AG04450 (cell line): ENCODE results near the gene ENTPD8. TPM values are rescaled to one million over a fixed set of nuclear protein-coding genes. Genes with fewer than 3 reads are reported as not detected.

Experiments
- CTCF ChIA-PET: fragments of 300-600, 350-600 bp; formaldehyde crosslinking; extraction: SDS; loops from one replicate; lab custom pipeline; 2022; ENCODE audit warnings: antibody characterized with exemption, inconsistent platforms; lab: Charles Lee
- POLR2A ChIA-PET: fragments of 350-600 bp; formaldehyde crosslinking; extraction: SDS; loops from one replicate; lab custom pipeline; 2021; ENCODE audit warnings: antibody characterized with exemption, inconsistent platforms; lab: Yijun Ruan, JAX
- DNase-seq: peaks from one replicate; pipeline ENCODE4 v3.0.0-alpha.2; 2011; ENCODE audit warnings: low read depth, low spot score
- H3K27ac ChIP-seq: one replicate; pipeline ENCODE4 v1.5.1; 2012; ENCODE audit warnings: low read depth, low read length, control low read depth
- H3K27me3 ChIP-seq: one replicate; pipeline ENCODE4 v1.6.0; 2012; ENCODE audit warnings: low read length; ENCODE audit not compliant: control insufficient read depth, insufficient read depth
- H3K4me3 ChIP-seq: 2 replicates; pipeline ENCODE4 v1.5.1; 2011; ENCODE audit warnings: mild to moderate bottlenecking, low read depth, low read length, control low read depth
- H3K9me3 ChIP-seq: 2 replicates; pipeline ENCODE4 v1.5.1; 2012; ENCODE audit warnings: low read length; ENCODE audit not compliant: control insufficient read depth, insufficient read depth
- CTCF ChIP-seq: IDR thresholded peaks from 2 replicates; pipeline ENCODE4 v1.5.1; 2011; ENCODE audit warnings: low read depth, low read length, control low read depth, inconsistent platforms
- polyA plus RNA-seq: library from polyadenylated mRNA; depleted of rRNA; stranded (reverse); fragments of >200 nt; gene quantifications from 2 replicates; pipeline ENCODE4 v1.2.3, GENCODE V29; 2011

Gene ENTPD8
- polyA plus RNA-seq, 1 experiment = not detected

GRCh38 chr9:137426018-137426681 is 15.0 kb downstream of the ENTPD8 start:
- ChIA-PET POLR2A (no interaction called here), CTCF (no interaction called here)
- Histone ChIP-seq H3K27ac (no peak overlapping the region), H3K9me3 (peaks cover 5% of the 10 kb centered on the region; the same call in 1 of the 2 replicates), H3K27me3 (peaks cover 4% of the 10 kb centered on the region), H3K4me3 (no peak overlapping the region)
- no peak for TF ChIP-seq CTCF
- DNase-seq = no peak

GRCh38 chr9:137423514-137424291 is 17.5 kb downstream of the ENTPD8 start:
- CTCF ChIA-PET = interaction anchor here (1.4 to 2.0 kb wide), 4 partner anchors 8 to 187 kb away, joined by 3 to 7 read pairs (median 6); no protein-coding TSS in a partner anchor
- no peak for TF ChIP-seq CTCF
- H3K27ac ChIP-seq = no peak overlapping the region
- H3K4me3 ChIP-seq = peak overlapping the region; percentile 50; the same call in 1 of the 2 replicates
- H3K27me3 ChIP-seq = peaks cover 4% of the 10 kb centered on the region
- H3K9me3 ChIP-seq = peaks cover 5% of the 10 kb centered on the region; the same call in 1 of the 2 replicates
- POLR2A ChIA-PET = interaction anchor here (0.6 to 1.0 kb wide), 9 partner anchors 12 to 943 kb away, joined by 3 to 8 read pairs (median 4); partner anchors contain the start of genes DPH7 and TUBB4B
- no peak for DNase-seq

DNA sequence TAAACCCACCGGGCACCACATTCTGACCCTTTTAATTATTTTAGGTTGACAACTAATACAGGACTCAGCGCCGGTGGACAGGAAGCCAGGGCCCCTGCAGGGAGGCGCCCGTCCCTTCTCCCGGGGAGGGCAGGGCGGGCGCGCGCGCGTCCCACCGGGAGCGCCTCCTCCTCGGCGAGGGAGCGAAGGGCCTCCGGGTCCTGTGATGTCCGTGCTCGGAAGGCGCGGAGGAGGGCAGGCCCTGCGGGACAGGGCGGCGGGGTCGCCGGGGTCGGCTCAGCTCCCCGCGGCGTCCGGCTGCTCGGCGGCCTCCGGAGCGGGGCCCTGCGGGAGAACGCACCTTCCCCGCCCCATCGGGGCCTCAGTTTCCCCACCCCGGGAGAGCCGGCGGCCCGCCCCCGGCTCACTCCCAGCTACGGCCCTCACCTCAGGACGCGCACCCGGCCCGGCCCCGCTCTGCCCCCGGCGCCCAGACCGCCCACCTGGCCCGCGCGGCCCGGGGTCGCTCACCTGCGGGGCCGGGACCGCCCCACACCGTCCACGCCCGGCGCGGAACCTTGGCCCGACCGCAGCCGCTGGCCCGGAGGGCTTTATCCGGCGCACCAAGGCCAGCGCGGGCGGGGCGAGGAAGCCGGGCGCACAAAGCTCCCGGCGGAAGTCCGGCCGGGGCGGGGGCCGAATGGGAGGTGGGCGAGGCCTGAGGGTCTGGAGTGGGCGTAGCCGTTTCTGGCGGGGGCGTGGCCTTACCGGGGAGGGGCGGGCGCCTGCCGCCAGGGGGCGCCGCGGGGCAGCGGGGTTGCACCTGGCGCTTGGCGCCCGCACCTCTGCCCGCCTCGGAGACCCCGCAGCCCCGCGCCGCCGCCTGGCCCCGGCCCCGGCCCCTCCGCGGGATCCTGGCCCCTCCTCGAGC is 18.3 kb downstream of the ENTPD8 start, which contains the start of the genes EXD3 and NOXA1:
TSS of gene EXD3 (minus strand) at position 559 of the 910 bp plus-strand sequence. CDS start 27,805 bp downstream, outside the sequence.
TSS of gene NOXA1 (plus strand) at position 790 of the 910 bp plus-strand sequence. CDS start 137 bp downstream, outside the sequence.
- POLR2A ChIA-PET = interaction anchor here (0.6 to 1.0 kb wide), 10 partner anchors 11 to 942 kb away, joined by 3 to 8 read pairs (median 4); partner anchors contain the start of genes DPH7 and TUBB4B
- H3K27me3 ChIP-seq = peaks cover 4% of the 10 kb centered on the region
- CTCF ChIA-PET = interaction anchor here (0.6 to 2.0 kb wide), 28 partner anchors 9 to 204 kb away, joined by 3 to 29 read pairs (median 4); partner anchors contain the start of gene ENTPD8
- peak within 1 kb of the TSS; percentile 64 for H3K4me3 ChIP-seq
- H3K27ac ChIP-seq = no peak within 1 kb of the TSS
- H3K9me3 ChIP-seq = peaks cover under 1% of the 10 kb centered on the region; the same call in 1 of the 2 replicates
- TF ChIP-seq CTCF = peak; percentile 53
- DNase-seq = peak; percentile 71

GRCh38 chr9:137421838-137422603 is 19.1 kb downstream of the ENTPD8 start:
- Histone ChIP-seq H3K4me3 (peak overlapping the region; percentile 64), H3K27ac (no peak overlapping the region), H3K9me3 (no peaks in the 10 kb centered on the region; the same call in 1 of the 2 replicates), H3K27me3 (no peaks in the 10 kb centered on the region)
- no peak for DNase-seq
- ChIA-PET CTCF (interaction anchor here (0.6 to 1.9 kb wide), 9 partner anchors 11 to 185 kb away, joined by 3 to 9 read pairs (median 4); no protein-coding TSS in a partner anchor), POLR2A (interaction anchor here (1.0 kb wide), 1 partner anchor 135 kb away, joined by 3 read pairs; no protein-coding TSS in a partner anchor)
- TF ChIP-seq CTCF = no peak
